NCI-H446 (cell line): ENCODE results near the gene MBD3L4.
"Not testable (repeated sequence)": the region's sequence is repeated elsewhere in the genome, so short reads cannot be mapped to it uniquely, and the experiment has no call there.

Source experiments
- DNase-seq, 2 experiments: peaks; one replicate each; lab custom pipeline; 2025; lab: John Stamatoyannopoulos, UW

The MBD3L4 gene

DNA sequence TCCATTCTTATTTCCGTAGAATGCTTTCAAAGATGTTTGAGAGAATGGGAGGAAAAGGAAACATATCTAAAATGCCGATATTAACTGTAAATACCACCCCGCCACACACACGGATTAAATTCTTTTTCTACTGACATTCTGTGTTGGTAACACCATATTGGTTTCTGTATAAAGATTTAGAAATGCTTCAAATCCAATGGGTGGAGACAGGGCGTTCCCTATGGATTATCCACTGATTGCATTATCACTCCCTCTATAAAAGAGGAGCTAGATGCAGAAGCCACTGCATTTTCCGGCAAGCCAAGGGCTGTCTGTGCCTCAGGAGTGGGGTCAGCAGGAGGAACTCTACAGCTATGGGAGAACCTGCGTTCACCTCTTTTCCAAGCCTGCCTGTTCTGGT, 9.0 kb upstream of the MBD3L4 start, which contains the start of gene MBD3L2:
MBD3L2 (plus strand) TSS at position 301 of the 400 bp plus-strand sequence; CDS start at position 354, 53 bp downstream.
- not testable (repeated sequence) for DNase-seq

DNA sequence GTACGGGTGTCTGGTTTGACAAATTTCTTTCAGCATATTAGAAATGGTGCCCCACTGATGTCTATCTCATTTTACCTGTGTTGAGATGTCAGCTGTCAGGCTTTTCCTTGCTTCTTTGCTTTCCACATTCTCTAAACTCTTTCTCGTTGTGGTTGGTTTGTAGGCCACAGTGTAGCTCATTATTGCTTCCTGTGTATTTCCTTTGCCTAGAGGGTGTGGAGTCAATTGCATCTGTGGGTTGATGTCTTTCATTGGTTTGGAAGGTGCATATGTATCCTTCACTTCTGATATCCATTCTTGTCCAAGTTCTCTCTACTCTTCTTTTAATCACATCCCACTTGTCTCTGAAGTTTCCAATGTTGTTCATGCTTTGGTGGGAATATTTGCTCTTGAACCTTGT, 1.6 kb upstream of the MBD3L4 start:
- DNase-seq = not testable (repeated sequence)

DNA sequence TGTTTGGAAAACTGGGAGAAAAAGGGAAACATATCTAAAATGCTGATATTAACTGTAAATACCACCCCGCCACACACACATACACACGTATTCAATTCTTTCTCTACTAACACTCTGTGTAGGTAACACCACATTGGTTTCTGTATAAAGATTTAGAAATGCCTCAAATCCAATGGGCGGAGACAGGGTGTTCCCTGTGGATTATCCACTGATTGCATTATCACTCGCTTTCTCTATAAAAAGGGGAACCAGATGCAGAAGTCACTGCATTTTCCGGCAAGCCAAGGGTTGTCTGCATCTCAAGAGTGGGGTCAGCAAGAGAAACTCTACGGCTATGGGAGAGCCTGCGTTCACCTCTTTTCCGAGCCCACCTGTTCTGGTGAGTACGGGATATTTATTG, 9.7 kb downstream of the MBD3L4 start, which contains the start of gene MBD3L5:
MBD3L5 (plus strand) TSS at position 301 of the 400 bp plus-strand sequence; CDS start at position 335, 34 bp downstream.
- DNase-seq = not testable (repeated sequence)

DNA sequence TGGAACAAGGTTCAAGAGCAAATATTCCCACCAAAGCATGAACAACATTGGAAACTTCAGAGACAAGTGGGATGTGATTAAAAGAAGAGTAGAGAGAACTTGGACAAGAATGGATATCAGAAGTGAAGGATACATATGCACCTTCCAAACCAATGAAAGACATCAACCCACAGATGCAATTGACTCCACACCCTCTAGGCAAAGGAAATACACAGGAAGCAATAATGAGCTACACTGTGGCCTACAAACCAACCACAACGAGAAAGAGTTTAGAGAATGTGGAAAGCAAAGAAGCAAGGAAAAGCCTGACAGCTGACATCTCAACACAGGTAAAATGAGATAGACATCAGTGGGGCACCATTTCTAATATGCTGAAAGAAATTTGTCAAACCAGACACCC, 11.2 kb downstream of the MBD3L4 start:
- DNase-seq = not testable (repeated sequence)

DNA sequence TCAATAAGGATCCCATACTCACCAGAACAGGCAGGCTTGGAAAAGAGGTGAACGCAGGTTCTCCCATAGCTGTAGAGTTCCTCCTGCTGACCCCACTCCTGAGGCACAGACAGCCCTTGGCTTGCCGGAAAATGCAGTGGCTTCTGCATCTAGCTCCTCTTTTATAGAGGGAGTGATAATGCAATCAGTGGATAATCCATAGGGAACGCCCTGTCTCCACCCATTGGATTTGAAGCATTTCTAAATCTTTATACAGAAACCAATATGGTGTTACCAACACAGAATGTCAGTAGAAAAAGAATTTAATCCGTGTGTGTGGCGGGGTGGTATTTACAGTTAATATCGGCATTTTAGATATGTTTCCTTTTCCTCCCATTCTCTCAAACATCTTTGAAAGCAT, 18.6 kb downstream of the MBD3L4 start, which contains the start of gene MBD3L2B:
MBD3L2B (minus strand) TSS at position 101 of the 400 bp plus-strand sequence; CDS start at position 67, 34 bp downstream.
- DNase-seq = not testable (repeated sequence)

DNA sequence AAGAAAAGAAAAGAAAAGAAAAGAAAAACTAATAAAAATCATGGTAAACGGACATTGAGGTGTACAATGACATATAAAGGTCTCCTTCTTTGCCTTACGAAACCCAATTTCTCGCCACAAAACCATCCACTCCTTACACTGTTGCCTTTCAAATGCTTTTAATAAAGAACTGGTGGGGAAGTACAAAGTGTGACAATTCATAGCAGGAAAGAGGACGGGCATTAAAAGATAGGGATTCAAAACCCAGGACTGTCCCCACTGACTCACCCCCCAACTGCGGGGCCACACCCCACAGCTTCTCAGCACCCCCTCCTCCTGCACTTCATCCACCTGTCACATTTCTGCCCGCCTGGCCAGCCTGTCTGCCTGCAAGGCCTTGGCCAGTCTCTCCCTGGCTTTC, 21.2 kb downstream of the MBD3L4 start:
- no peak for DNase-seq

DNA sequence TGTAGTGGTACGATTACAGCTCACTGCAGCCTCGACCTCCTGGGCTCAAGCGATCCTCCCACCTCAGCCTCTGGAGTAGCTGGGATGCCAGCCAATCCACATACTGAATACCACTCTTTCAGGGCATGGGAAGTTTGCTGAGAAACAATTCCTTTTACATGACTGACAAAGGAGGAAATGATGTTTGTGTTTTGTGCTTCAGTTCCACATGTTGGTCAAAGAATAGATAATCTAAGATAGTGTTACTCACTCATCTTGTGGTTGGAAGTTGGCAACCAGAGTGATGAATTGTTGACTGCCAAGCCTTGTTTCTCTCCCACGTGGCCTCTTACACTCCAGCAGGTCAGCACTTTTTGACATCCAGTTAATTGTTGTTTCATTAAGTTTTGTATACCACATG, 26.3 kb downstream of the MBD3L4 start:
- DNase-seq = no peak

DNA sequence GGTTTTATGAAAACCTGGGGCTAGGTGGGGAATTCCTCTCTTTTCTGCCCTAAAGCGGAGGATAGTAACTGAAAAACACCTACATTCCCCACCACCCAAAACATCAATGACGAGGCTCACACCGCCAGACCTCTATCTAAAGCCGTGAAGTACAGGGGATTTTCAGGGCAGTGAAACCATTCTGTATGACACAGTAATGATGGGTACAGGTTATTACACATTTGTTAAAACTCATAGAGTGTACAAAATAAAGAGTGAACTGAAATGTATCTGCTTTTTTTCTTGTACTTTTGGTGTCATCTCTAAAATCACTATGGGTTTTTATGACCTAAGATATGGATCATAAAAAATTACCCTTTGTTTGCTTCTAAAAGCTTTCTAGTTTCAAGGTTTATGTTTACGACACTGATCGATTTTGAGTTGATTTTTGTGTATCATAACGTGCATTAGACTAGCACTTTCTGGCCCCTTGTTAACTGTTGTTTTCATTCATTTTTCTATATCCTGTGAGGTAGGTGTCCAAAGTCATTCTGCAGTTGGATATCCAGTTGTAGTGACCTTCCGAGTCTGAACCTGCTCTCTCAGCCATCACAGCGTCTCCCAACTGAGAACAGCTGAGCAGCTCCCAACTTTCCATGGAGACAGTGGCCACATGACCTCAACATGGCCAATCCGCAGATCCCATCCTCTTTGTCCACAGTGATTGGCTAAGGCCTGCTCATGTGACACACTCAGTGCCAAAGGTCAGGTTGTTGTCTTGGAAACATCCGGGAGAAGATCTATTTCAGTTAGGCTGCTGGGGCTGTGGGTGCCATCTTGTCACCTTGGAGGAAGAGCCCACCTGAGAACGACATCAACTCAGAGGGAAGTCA, 29.0 kb downstream of the MBD3L4 start:
- peak in 1 of 2 experiments; percentile 65 for DNase-seq

DNA sequence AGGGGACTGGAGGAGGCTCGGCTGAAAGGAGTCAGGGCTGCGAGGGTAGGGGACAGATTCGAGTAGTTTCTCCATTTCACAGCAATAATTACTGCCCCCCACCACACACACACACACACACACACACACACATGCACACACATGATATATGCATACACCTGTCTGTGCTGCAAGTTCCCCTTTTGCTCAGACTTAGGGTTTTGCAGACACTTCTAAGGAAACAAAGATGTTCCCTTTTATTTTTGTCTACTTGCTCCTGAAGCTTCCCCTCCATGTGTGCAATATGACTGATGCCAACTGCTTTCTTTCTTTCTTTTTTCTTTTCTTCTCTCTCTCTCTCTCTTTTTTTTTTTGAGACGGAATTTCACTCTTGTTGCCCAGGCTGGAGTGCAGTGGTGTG, 32.1 kb downstream of the MBD3L4 start:
- no peak for DNase-seq

DNA sequence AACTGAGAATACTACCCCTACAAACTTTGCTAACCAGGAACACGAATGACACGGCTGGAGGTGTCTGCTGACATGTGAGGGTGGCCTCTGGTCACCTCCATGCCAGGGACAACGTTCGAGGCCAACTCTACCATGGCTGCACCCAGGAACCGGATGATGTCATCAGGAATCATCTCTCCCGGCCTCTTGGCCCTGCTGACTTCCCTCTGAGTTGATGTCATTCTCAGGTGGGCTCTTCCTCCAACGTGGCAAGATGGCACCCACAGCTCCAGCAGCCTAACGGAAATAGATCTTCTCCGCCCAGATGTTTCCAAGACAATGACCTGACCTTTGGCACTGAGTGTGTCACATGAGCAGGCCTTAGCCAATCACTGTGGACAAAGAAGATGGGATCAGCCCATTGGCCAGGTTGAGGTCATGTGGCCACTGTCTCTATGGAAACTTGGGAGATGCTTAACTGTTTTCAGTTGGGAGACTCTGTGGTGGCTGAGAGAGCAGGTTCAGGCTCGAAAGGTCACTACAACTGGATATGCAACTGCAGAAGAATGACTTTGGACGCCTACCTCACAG, 33.8 kb downstream of the MBD3L4 start:
- DNase-seq = peak in 1 of 2 experiments; percentile 21

DNA sequence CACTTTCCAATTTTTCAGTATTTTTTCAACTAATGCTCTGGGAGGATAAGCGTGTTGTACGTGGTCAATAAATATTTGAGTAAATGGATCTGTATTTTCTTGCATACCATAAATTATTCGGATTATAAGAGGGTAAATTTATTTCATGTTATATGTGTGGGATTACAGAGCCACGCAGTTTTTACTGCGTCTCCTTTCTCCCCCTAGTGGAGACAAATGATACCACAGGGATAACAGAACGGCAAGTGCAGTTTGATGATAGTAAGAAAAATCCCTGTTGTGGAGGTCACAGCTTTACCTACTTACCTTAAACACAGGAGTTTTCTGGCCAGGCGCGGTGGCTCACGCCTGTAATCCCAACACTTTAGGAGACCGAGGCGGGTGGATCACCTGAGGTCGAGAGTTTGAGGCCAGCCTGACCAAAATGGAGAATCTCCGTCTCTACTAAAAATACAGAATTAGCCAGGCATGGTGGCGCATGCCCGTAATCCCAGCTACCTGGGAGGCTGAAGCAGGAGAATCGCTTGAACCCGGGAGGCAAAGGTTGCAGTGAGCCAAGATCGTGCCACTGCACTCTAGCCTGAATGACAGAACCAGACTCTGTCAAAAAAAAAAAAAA, 35.6 kb downstream of the MBD3L4 start:
- DNase-seq = peak in 1 of 2 experiments; percentile 46

DNA sequence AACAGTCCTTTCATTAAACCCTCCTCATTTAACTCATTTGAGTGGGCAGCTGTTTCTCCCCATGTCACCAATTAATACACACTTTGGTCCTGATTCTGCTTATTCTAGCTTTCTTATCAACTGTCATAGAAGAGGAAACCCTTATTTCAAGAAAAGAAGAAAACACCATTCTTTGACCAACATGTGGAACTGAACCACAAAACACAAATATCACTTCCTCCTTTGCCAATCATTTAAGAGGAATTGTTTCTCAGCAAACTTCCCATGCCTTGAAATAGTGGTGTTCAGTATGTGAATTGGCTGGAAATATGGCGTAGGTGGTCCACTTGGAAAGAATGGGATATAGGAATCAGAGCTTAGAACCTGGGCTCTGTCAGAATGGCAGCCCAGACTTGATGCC, 39.2 kb downstream of the MBD3L4 start:
- DNase-seq = no peak

DNA sequence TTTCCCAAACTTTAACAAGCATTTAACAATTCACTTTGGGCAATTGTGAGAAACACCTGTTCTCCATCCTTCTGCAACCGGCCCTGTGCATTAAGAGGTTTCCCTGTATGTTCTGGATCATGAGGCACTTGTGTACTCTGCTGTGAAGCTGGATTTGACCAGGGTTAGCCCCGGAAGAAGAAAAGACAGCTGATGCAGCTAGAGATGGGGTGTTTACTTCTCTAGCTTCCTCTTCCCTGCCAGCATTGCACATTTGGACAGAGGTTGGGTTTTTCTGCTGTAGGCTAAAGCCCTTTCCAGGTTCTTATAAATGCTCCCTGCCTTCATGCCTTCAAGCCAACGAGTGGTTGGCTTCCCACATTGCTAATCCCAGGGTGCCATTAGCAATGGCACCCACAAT, 39.6 kb downstream of the MBD3L4 start:
- DNase-seq = no peak

DNA sequence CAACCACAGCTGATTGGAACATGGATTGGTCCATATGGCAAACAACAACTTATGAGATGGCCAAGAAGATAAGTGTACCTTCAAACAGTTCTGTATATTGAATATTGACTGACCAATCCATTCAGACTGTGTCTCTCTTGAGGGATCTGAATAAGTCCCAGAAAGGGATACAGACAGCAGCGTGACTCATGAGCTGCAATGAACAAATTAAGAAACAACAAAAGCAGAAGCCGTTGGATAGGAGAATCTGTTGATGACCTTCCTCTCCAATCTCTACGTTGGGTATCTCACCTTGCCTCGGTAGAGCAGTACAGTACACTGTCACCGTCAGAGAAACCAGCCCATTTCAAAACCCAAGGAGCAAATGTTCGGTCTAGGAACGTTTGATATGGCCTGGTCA, 40.0 kb downstream of the MBD3L4 start:
- DNase-seq = no peak

DNA sequence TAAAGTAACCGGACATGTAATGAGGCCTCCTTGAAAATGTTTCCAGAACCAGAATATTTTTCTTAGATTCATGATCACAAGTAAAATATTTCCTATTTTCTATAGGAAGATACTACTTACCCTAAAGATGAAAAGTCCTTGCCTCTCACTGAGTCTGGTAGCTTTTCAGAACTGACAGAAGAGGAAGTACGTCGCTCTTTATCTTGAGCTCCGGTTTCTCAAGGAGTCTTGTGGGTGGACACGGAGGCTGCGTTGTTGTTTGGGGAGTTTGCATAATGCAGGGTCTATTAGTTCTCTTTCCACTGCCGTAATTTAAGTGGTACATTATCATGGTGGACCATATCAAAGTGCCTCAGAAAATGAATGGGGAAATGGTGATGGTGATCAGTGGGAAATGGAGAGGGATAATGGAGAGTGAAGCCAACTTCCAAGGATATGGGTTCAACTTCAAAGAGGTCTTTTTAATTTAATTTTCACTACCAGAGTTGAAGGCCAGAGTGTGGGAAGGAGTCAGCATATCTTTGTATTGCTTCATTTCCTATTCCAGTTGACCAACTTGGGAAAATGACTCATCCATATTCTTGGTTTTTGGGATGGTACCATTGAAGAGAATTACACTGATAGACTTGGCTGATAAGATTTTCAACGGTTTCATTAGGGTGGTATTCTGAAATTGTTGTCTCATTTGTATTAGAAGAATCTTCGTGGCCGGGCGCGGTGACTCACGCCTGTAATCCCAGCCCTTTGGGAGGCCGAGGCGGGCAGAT, 42.1 kb downstream of the MBD3L4 start:
- DNase-seq = no peak

DNA sequence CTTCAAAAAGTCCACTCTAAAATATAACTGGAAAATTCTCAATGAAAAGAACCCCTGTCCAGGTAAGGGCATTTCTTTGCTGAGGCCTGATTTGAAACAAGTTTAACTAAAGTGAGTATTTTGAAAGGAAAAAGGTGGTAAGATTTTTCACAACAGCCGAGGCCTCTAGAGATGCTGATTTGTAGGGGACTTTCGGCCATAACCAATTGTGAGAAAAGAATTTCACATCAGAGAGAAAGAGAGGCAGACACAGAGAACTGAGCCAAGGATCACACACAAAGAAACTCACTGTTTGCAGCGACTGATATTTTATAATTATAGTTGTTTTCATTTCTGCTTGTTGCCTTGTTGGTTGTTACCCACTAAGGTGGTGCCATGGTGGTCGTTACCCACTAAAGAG, 43.2 kb downstream of the MBD3L4 start:
- no peak for DNase-seq

DNA sequence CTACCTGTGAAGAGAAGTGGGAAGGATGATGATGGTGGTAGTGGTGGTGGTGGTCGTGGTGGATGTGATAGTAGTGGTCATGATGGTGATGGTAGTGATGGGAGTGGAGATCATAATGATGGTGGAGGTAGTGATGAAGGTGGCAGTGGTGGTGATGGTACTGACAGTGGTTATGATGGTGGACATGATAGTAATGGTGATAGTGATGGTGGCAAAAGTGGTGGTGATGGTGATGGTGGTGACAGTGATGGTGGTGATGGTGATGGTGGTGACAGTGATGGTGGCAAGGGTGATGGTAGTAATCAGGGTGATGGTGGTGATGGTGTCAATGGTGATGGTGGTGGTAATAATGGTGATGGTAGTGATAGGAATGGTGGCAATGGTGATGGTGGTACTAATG, 44.9 kb downstream of the MBD3L4 start:
- no peak for DNase-seq

DNA sequence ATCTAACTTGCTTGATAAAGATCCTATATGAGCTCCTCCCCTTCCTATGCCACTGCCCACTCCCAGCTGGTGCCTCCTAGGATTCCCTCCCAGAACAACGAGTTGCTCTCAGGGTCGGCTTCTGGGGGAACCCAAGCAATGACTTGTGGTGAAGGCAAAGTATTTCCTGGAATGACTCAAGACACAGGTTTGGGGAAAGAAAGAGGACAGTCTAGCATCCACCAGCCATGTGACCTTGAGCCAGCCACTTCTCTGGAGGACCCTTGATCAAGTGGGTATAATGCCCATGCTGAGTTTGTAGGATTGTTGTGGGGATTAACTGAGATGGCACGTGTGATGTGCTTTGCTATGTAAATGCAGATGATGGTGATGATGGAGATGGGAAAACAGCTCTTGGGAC, 51.7 kb downstream of the MBD3L4 start:
- DNase-seq = no peak

DNA sequence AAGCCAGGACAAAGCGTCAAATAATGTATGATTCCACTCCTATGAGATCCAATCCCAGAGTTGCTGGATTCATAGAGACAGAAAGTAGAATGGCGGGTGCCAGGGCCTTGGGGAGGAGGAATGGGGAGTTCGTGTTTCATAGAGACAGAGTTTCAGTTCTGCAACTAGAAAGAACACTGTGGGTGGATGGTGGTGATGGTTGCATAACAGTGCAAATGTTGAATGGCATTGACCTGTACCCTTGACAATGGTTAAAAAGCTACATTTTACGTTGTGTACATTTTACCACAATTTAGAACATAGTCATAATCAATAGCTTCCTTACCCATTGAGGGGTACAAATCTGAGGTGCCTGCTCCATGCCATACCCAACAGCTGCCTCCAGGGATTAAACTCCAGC, 52.1 kb downstream of the MBD3L4 start:
- no peak for DNase-seq
